Endothelial cell of umbilical vein (primary cell): ENCODE data around the gene CD19.

Source experiments
- EZH2 ChIP-seq: IDR thresholded peaks from 2 replicates; pipeline ENCODE4 v1.6.1; 2012; ENCODE audit warnings: borderline replicate concordance, low read depth, mild to moderate bottlenecking, moderate library complexity, low read length, inconsistent platforms; ENCODE audit not compliant: severe bottlenecking
- GATA2 ChIP-seq: IDR thresholded peaks from 2 replicates; pipeline ENCODE4 v1.7.0; 2011; ENCODE audit warnings: low read depth, mild to moderate bottlenecking, moderate library complexity, mixed read lengths, low read length; ENCODE audit not compliant: insufficient read length, insufficient read depth
- MYC ChIP-seq: IDR thresholded peaks from one replicate; pipeline ENCODE4 v1.6.1; 2011; ENCODE audit warnings: mild to moderate bottlenecking, low read depth, low read length
- POLR2A ChIP-seq: IDR thresholded peaks from 2 replicates; pipeline ENCODE4 v1.6.1; 2012; ENCODE audit warnings: low read depth, mild to moderate bottlenecking, control low read depth, low read length
- POLR2AphosphoS5 ChIP-seq: IDR thresholded peaks from 2 replicates; pipeline ENCODE4 v1.6.1; 2012; ENCODE audit warnings: low read depth, mild to moderate bottlenecking, control low read depth, low read length, moderate library complexity; ENCODE audit not compliant: insufficient read depth
- TF ChIP-seq, protein P1 (sequence below), 2 donors: IDR thresholded peaks; 1 replicate in 1 of 2; 2 replicates in 1 of 2; pipeline ENCODE4 v1.5.1; 2011; ENCODE audit warnings: low read length in 2 of 2, mild to moderate bottlenecking in 2 of 2, moderate library complexity in 2 of 2, control low read depth in 1 of 2, inconsistent platforms in 1 of 2, low read depth in 1 of 2; ENCODE audit not compliant: insufficient read depth in 1 of 2; ENCODE audit errors: extremely low read depth in 1 of 2
- TF ChIP-seq, protein P2 (sequence below): IDR thresholded peaks from 2 replicates; pipeline ENCODE4 v1.6.1; 2011; ENCODE audit not compliant: insufficient read depth, insufficient read length

- TF ChIP-seq, protein P1, sequence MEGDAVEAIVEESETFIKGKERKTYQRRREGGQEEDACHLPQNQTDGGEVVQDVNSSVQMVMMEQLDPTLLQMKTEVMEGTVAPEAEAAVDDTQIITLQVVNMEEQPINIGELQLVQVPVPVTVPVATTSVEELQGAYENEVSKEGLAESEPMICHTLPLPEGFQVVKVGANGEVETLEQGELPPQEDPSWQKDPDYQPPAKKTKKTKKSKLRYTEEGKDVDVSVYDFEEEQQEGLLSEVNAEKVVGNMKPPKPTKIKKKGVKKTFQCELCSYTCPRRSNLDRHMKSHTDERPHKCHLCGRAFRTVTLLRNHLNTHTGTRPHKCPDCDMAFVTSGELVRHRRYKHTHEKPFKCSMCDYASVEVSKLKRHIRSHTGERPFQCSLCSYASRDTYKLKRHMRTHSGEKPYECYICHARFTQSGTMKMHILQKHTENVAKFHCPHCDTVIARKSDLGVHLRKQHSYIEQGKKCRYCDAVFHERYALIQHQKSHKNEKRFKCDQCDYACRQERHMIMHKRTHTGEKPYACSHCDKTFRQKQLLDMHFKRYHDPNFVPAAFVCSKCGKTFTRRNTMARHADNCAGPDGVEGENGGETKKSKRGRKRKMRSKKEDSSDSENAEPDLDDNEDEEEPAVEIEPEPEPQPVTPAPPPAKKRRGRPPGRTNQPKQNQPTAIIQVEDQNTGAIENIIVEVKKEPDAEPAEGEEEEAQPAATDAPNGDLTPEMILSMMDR (IDR thresholded peaks at IDR 0.05; ENCODE audit: extremely low read depth in 1 of 2, insufficient read depth in 1 of 2, low read depth in 1 of 2, low read length in 2 of 2) = no peak
- TF ChIP-seq EZH2 (no peak), POLR2A (no peak), MYC (no peak), POLR2AphosphoS5 (no peak), GATA2 (no peak)
- TF ChIP-seq, protein P2, sequence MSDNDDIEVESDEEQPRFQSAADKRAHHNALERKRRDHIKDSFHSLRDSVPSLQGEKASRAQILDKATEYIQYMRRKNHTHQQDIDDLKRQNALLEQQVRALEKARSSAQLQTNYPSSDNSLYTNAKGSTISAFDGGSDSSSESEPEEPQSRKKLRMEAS = no peak
Measured at GRCh38 chr16:28884045-28884444, 47.7 kb upstream of the CD19 start.
